GM06990 (cell line): ENCODE results near the gene GRK6.

ENCODE experiments used
- DNase-seq: peaks from one replicate; pipeline ENCODE4 v3.0.0-alpha.2; 2011; ENCODE audit not compliant: insufficient read length; ENCODE audit errors: extremely low read depth
- H3K27me3 ChIP-seq: replicated peaks from 2 replicates; pipeline ENCODE4 v1.6.0; 2011; ENCODE audit warnings: low read length; ENCODE audit not compliant: control insufficient read depth, insufficient read depth
- H3K36me3 ChIP-seq: 2 replicates; pipeline ENCODE4 v1.5.1; 2011; ENCODE audit warnings: low read length; ENCODE audit not compliant: control insufficient read depth, insufficient read depth
- H3K4me3 ChIP-seq: replicated peaks from 2 replicates; pipeline ENCODE4 v1.5.1; 2011; ENCODE audit warnings: low read depth, mild to moderate bottlenecking, control low read depth, low read length
- TF ChIP-seq, protein P1 (sequence below): IDR thresholded peaks from 2 replicates; pipeline ENCODE4 v1.5.1; 2011; ENCODE audit warnings: low read length, control low read depth, mild to moderate bottlenecking, inconsistent platforms; ENCODE audit not compliant: insufficient read depth, poor library complexity, severe bottlenecking

GRK6 gene

DNA sequence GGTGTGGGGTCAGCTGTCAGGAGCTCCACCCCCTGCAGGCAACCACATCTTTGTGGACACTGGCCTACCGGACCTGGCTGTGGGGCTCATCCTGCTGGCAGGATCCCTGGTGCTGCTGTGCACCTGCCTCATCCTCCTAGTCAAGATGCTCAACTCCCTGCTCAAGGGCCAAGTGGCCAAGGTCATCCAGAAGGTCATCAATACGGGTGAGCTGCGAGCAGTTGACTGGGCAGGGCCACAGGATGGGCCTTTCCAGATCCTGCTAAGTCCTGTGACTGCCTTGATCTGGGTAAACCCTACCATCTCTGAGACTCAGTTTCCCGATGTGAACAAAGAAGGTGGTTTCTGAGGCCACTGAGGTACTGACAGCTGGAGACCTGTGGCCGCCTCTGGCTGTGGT is 32.5 kb upstream of the GRK6 start:
- Histone ChIP-seq H3K4me3 (no peak overlapping the region), H3K27me3 (no peaks in the 10 kb centered on the region), H3K36me3 (no peaks in the 10 kb centered on the region)
- TF ChIP-seq, protein P1, sequence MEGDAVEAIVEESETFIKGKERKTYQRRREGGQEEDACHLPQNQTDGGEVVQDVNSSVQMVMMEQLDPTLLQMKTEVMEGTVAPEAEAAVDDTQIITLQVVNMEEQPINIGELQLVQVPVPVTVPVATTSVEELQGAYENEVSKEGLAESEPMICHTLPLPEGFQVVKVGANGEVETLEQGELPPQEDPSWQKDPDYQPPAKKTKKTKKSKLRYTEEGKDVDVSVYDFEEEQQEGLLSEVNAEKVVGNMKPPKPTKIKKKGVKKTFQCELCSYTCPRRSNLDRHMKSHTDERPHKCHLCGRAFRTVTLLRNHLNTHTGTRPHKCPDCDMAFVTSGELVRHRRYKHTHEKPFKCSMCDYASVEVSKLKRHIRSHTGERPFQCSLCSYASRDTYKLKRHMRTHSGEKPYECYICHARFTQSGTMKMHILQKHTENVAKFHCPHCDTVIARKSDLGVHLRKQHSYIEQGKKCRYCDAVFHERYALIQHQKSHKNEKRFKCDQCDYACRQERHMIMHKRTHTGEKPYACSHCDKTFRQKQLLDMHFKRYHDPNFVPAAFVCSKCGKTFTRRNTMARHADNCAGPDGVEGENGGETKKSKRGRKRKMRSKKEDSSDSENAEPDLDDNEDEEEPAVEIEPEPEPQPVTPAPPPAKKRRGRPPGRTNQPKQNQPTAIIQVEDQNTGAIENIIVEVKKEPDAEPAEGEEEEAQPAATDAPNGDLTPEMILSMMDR, result no peak
- no peak for DNase-seq

DNA sequence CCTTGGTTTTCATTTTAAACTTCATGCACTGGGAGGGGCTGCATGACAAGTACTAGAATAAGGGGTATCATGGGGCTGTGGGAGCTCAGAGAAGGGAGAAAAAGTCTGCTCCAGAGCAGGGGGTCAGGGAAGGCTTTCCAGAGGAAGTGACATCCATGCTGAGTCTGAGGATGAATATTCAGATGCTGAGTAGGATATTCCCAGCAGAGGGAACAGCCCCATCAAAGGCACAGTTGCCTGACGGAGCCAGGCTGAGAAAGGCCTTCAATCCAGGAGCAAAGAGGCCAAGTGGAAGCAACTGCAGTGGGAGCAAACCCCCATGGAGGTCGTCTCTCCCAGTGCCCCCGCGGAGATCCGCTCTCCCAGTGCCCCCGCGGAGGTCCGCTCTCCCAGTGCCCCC is 30.4 kb upstream of the GRK6 start:
- TF ChIP-seq, protein P1, result no peak
- no peak for DNase-seq
- Histone ChIP-seq H3K27me3 (no peaks in the 10 kb centered on the region), H3K36me3 (no peaks in the 10 kb centered on the region), H3K4me3 (no peak overlapping the region)

- H3K36me3 ChIP-seq, result no peaks in the 10 kb centered on the region
- DNase-seq, result no peak
- H3K4me3 ChIP-seq, result no peak overlapping the region
- TF ChIP-seq, protein P1, result no peak
- H3K27me3 ChIP-seq, result no peaks in the 10 kb centered on the region
Measured at GRCh38 chr5:177396807-177397206, 29.7 kb upstream of the GRK6 start.

DNA sequence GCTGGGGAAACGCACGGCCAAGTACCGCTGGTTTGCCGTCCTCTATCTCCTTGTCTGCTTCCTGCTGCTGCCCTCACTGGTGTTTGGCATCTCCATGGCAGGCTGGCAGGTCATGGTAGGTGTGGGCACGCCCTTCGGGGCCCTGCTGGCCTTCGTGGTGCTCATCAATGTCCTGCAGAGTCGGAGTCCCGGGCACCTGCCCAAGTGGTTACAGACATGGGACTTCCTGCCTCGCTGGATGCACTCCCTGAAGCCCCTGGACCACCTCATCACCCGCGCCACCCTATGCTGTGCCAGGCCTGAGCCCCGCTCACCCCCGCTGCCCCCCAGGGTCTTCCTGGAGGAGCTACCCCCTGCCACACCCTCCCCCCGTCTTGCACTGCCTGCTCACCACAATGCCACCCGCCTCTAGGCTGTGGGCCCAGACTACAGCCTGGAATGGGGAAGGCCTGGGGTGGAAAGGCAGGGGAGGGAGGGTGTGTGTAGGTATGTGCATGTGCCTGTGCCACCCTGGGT is 28.5 kb upstream of the GRK6 start:
- Histone ChIP-seq H3K27me3 (no peaks in the 10 kb centered on the region), H3K36me3 (no peaks in the 10 kb centered on the region), H3K4me3 (no peak overlapping the region)
- DNase-seq, result no peak
- TF ChIP-seq, protein P1, result no peak

DNA sequence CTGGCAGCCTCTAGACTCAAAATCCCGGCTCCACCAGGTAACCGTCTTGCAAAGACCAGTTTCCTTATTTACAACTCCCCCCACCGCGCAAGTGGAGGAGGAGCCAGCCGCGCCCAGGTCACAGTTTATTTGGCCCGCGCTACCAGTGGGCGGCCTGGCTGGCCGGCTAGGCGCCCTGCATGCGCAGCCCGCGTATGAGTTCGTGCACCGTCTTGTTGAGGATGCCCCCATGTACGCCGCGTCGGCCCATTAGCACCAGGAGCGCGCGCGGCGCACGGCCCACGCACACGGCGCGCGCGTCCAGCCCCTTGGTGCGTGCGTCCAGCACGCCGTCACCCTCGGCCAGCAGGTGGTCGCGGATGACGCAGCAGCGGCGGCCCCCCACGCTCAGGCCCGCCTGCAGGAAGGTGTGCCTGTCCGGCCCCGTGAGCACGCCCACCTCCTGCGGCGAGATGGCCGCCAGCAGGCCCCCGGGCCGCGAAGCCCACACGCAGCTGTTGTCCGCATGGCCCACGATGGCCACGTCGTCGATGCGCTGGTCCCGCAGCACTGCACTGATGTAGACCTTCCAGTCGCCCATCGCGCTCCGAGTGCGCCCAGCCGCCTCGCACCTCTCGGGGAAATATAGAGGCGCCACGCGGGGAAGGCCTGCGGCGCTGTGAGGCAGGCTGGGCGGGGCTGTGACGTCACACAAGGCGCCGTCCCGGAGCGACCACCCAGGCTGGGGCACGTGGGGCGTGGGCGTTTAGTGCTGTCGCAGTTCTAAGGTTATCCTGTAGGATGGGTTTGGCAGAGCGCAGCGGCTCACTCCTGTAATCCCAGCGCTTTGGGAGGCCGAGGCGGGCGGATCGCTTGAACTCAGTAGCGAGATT is 26.2 kb upstream of the GRK6 start, which contains the start of gene PFN3:
Gene PFN3, minus strand, starts transcription at position 665 of the 872 bp plus-strand sequence. Its CDS starts 85 bp downstream, at position 580.
- TF ChIP-seq, protein P1, result no peak
- Histone ChIP-seq H3K27me3 (no peaks in the 10 kb centered on the region), H3K36me3 (no peaks in the 10 kb centered on the region), H3K4me3 (no peak within 1 kb of the TSS)
- DNase-seq, result no peak
